ENCODE measurements around the gene ZNF530. TPM values are rescaled to one million over a fixed set of nuclear protein-coding genes. Genes with fewer than 3 reads are reported as not detected.

Gene ZNF530
- total RNA-seq, 2 donors from 2014 or later: 3.7 to 5.3 TPM

Other genes starting within 250 kb of the ZNF530 start
- 10 to 100 TPM in 1 of 2 donors, 1 to 10 TPM in 1; 7.2 to 12.9 TPM for gene ZNF304, start 248.6 kb upstream of the ZNF530 start, total RNA-seq
- 10 to 100 TPM; 10.9 to 13.9 TPM for gene TRAPPC2B, start 236.3 kb upstream of the ZNF530 start, total RNA-seq
- 1 to 10 TPM; 3.6 to 4.4 TPM for gene ZNF547, start 236.3 kb upstream of the ZNF530 start, total RNA-seq
- 10 to 100 TPM; 16.4 to 20.6 TPM for gene ZNF548, start 210.0 kb upstream of the ZNF530 start, total RNA-seq
- gene ZNF17, start 188.7 kb upstream of the ZNF530 start, total RNA-seq: 10 to 100 TPM in 1 of 2 donors, 1 to 10 TPM in 1; 8.7 to 13.8 TPM
- 1 to 10 TPM; 3.0 to 7.1 TPM for gene ZNF749, start 164.6 kb upstream of the ZNF530 start, total RNA-seq
- gene VN1R1, start 142.7 kb upstream of the ZNF530 start, total RNA-seq: 1 to 10 TPM; 2.3 to 3.0 TPM
- 10 to 100 TPM; 13.3 to 19.7 TPM for gene ZNF772, start 122.3 kb upstream of the ZNF530 start, total RNA-seq
- 1 to 10 TPM; 7.2 to 10.0 TPM for gene ZNF419, start 112.1 kb upstream of the ZNF530 start, total RNA-seq
- 1 to 10 TPM; 5.3 to 7.9 TPM for gene ZNF773, start 99.9 kb upstream of the ZNF530 start, total RNA-seq
- gene ZNF549, start 72.5 kb upstream of the ZNF530 start, total RNA-seq: 1 to 10 TPM; 3.4 to 4.4 TPM
- 1 to 10 TPM; 6.4 to 9.0 TPM for gene ZNF550, start 40.0 kb upstream of the ZNF530 start, total RNA-seq
- gene ZNF416, start 21.0 kb upstream of the ZNF530 start, total RNA-seq: 1 to 10 TPM; 4.6 to 5.5 TPM
- gene ZIK1, start 15.7 kb upstream of the ZNF530 start, total RNA-seq: 1 to 10 TPM; 4.1 to 5.2 TPM
- 10 to 100 TPM; 14.2 to 16.2 TPM for gene ZNF134, start 14.4 kb downstream of the ZNF530 start, total RNA-seq
- 10 to 100 TPM in 1 of 2 donors, 1 to 10 TPM in 1; 9.5 to 11.1 TPM for gene ZNF211, start 33.3 kb downstream of the ZNF530 start, total RNA-seq
- gene ZSCAN4, start 69.0 kb downstream of the ZNF530 start, total RNA-seq: under 1 TPM in 1 of 2 donors, not detected in 1; 0.13 TPM
- gene ZNF551, start 82.1 kb downstream of the ZNF530 start, total RNA-seq: 1 to 10 TPM; 4.2 to 6.4 TPM
- gene ZNF154, start 109.3 kb downstream of the ZNF530 start, total RNA-seq: 1 to 10 TPM; 3.4 to 6.1 TPM
- gene ZNF671, start 127.7 kb downstream of the ZNF530 start, total RNA-seq: 1 to 10 TPM; 5.1 to 7.0 TPM
- gene ZNF776, start 146.9 kb downstream of the ZNF530 start, total RNA-seq: 10 to 100 TPM; 10.8 to 14.4 TPM
- gene ZNF586, start 169.8 kb downstream of the ZNF530 start, total RNA-seq: 1 to 10 TPM; 9.3 to 9.5 TPM
- 1 to 10 TPM; 3.3 to 4.6 TPM for gene ZNF552, start 215.0 kb downstream of the ZNF530 start, total RNA-seq
- gene ZNF587B, start 230.4 kb downstream of the ZNF530 start, total RNA-seq: 1 to 10 TPM; 5.9 to 8.7 TPM
- 10 to 100 TPM; 18.6 to 20.9 TPM for gene ZNF587, start 250.0 kb downstream of the ZNF530 start, total RNA-seq

All from left cardiac atrium (tissue), 2 donors.